Effector CD8-positive, alpha-beta T cell (primary cell): ENCODE measurements around the gene MEST.
"Not testable (repeated sequence)": the region's sequence is repeated elsewhere in the genome, so short reads cannot be mapped to it uniquely, and the experiment has no call there.

ENCODE experiments used
- DNase-seq: peaks from one replicate; lab custom pipeline; 2025; lab: John Stamatoyannopoulos, UW

Gene MEST

GRCh38 chr7:130523519-130524125 lies 31.7 kb downstream of the MEST start:
- DNase-seq: not testable (repeated sequence)

GRCh38 chr7:130524628-130525027 lies 32.7 kb downstream of the MEST start:
- no peak for DNase-seq

- not testable (repeated sequence) for DNase-seq
Observed at GRCh38 chr7:130527752-130528355, 36.0 kb downstream of the MEST start.

GRCh38 chr7:130529417-130529816 lies 37.5 kb downstream of the MEST start:
- DNase-seq: no peak

- not testable (repeated sequence) for DNase-seq
Observed at GRCh38 chr7:130537894-130538293, 46.0 kb downstream of the MEST start.

- not testable (repeated sequence) for DNase-seq
Observed at GRCh38 chr7:130541287-130541686, 49.4 kb downstream of the MEST start.

GRCh38 chr7:130542297-130542696 lies 50.4 kb downstream of the MEST start:
- DNase-seq: not testable (repeated sequence)

- DNase-seq: no peak
Observed at GRCh38 chr7:130543487-130544010, 51.7 kb downstream of the MEST start.

GRCh38 chr7:130544356-130544755 lies 52.5 kb downstream of the MEST start:
- DNase-seq: no peak

GRCh38 chr7:130553398-130554029 lies 61.6 kb downstream of the MEST start:
- no peak for DNase-seq

GRCh38 chr7:130554481-130554880 lies 62.6 kb downstream of the MEST start:
- no peak for DNase-seq
